A549 (cell line): ENCODE measurements around the gene SLC9A1. TPM values are rescaled to one million over a fixed set of nuclear protein-coding genes. Genes with fewer than 3 reads are reported as not detected.

Experiments
- ATAC-seq, 2 experiments: fragments of 200-7000 bp in 1 of 2; fragments of >200 bp in 1 of 2; cut with Nextera tagmentation in 1 of 2; cut with Tn5 transposase in 1 of 2; 3 replicates each; pipeline versions ENCODE4 v1.8.0 to v1.9.1; 2018 to 2020; ENCODE audit warnings: mild to moderate bottlenecking in 1 of 2, moderate library complexity in 1 of 2
- CTCF ChIA-PET: fragments of 300-600 bp; sonication (Branson Sonifier 250); formaldehyde crosslinking; extraction: SDS; loops from one replicate; lab custom pipeline; 2021; ENCODE audit warnings: antibody characterized with exemption, inconsistent platforms; lab: Yijun Ruan, JAX
- POLR2A ChIA-PET: fragments of 350-600 bp; formaldehyde crosslinking; extraction: SDS; loops from one replicate; lab custom pipeline; 2021; ENCODE audit warnings: antibody characterized with exemption, inconsistent platforms; lab: Yijun Ruan, JAX
- DNase-seq, 2 experiments: peaks; one replicate each; pipeline versions ENCODE4 v3.0.0 to v3.0.0-alpha.2; 2011 to 2016; ENCODE audit warnings: low read depth in 1 of 2, low spot score in 1 of 2
- FAIRE-seq: peaks from 2 replicates; lab custom pipeline; 2011; peaks lifted over from hg19 to GRCh38; lab: Jason Lieb, UNC
- H3K27ac ChIP-seq, 2 experiments: fragments of >200 bp; sonication (Bioruptor Twin); formaldehyde crosslinking; 3 replicates each; pipeline ENCODE4 v1.5.1; 2016 to 2017
- H3K4me1 ChIP-seq: fragments of >200 bp; sonication (Bioruptor Twin); formaldehyde crosslinking; 3 replicates; pipeline ENCODE4 v1.6.1; 2016
- H3K4me2 ChIP-seq: fragments of >200 bp; sonication (Bioruptor Twin); formaldehyde crosslinking; 3 replicates; pipeline ENCODE4 v1.6.1; 2016
- H3K4me3 ChIP-seq: fragments of >200 bp; sonication (Bioruptor Twin); formaldehyde crosslinking; 3 replicates; pipeline ENCODE4 v1.5.1; 2016
- H3K9me3 ChIP-seq: fragments of >200 bp; sonication (Bioruptor Twin); formaldehyde crosslinking; 3 replicates; pipeline ENCODE4 v1.6.1; 2016
- BHLHE40 ChIP-seq: IDR thresholded peaks from 2 replicates; pipeline ENCODE4 v1.6.1; 2012; ENCODE audit warnings: low read depth, low read length, inconsistent platforms
- CHD4 ChIP-seq: fragments of 200-600 bp; sonication (generic); IDR thresholded peaks from 2 replicates; pipeline ENCODE4 v1.6.1; 2016; ENCODE audit warnings: antibody characterized with exemption, mild to moderate bottlenecking, borderline replicate concordance
- EHF ChIP-seq: fragments of 250-450 bp; sonication (Bioruptor Pico); IDR thresholded peaks from 2 replicates; pipeline ENCODE4 v1.5.0; 2020; ENCODE audit warnings: mild to moderate bottlenecking
- FOSB ChIP-seq: fragments of 250-450 bp; sonication (Bioruptor Pico); IDR thresholded peaks from 2 replicates; pipeline ENCODE4 v1.5.0; 2020; ENCODE audit warnings: mild to moderate bottlenecking, moderate library complexity
- GATA3 ChIP-seq: IDR thresholded peaks from 2 replicates; pipeline ENCODE4 v1.6.1; 2012; ENCODE audit warnings: borderline replicate concordance
- HES2 ChIP-seq: fragments of >200 bp; sonication (Bioruptor Twin); formaldehyde crosslinking; IDR thresholded peaks from 2 replicates; pipeline ENCODE4 v1.6.1; 2016
- HEYL ChIP-seq: fragments of 250-450 bp; sonication (Bioruptor Pico); IDR thresholded peaks from 2 replicates; pipeline ENCODE4 v1.8.0; 2021; ENCODE audit warnings: mild to moderate bottlenecking, moderate library complexity
- HMGXB4 ChIP-seq: fragments of 250-450 bp; sonication (Bioruptor Pico); IDR thresholded peaks from 2 replicates; pipeline ENCODE4 v1.5.0; 2021; ENCODE audit warnings: mild to moderate bottlenecking, moderate library complexity, borderline replicate concordance
- HOXB13 ChIP-seq: fragments of 250-450 bp; sonication (Bioruptor Pico); IDR thresholded peaks from 2 replicates; pipeline ENCODE4 v1.5.0; 2020; ENCODE audit warnings: low read depth, mild to moderate bottlenecking, moderate library complexity
- HOXB5 ChIP-seq: fragments of 250-450 bp; sonication (Bioruptor Pico); IDR thresholded peaks from 2 replicates; pipeline ENCODE4 v1.5.0; 2020; ENCODE audit warnings: mild to moderate bottlenecking, moderate library complexity
- JUNB ChIP-seq: fragments of >200 bp; sonication (Bioruptor Twin); formaldehyde crosslinking; IDR thresholded peaks from 2 replicates; pipeline ENCODE4 v1.6.1; 2016
- MAFK ChIP-seq: fragments of 450-650 bp; IDR thresholded peaks from 2 replicates; pipeline ENCODE4 v1.6.1; 2014; ENCODE audit not compliant: partially characterized antibody
- MAX ChIP-seq: IDR thresholded peaks from 2 replicates; pipeline ENCODE4 v1.6.1; 2012
- NFE2L2 ChIP-seq: fragments of 150-350 bp; conservative IDR thresholded peaks from 2 replicates; pipeline ENCODE4 v1.6.1; 2014; ENCODE audit warnings: low read length
- NR3C1 ChIP-seq: fragments of >200 bp; sonication (Bioruptor Twin); formaldehyde crosslinking; IDR thresholded peaks from 3 replicates; pipeline ENCODE4 v1.6.1; 2017
- POLR2A ChIP-seq: IDR thresholded peaks from 2 replicates; pipeline ENCODE4 v1.6.1; 2012; ENCODE audit warnings: mild to moderate bottlenecking, low read length
- POLR2AphosphoS2 ChIP-seq: conservative IDR thresholded peaks from 2 replicates; pipeline ENCODE4 v1.6.1; 2012; ENCODE audit warnings: low read length, improper control_type of control experiment, inconsistent platforms
- RAD21 ChIP-seq, 2 experiments: fragments of >200 bp in 1 of 2; sonication (Bioruptor Twin) in 1 of 2; formaldehyde crosslinking in 1 of 2; IDR thresholded peaks in 1 of 2; conservative IDR thresholded peaks in 1 of 2; 2 replicates in 1 of 2; 3 replicates in 1 of 2; pipeline ENCODE4 v1.6.1; 2012 to 2018; ENCODE audit warnings: inconsistent platforms in 1 of 2
- REST ChIP-seq: fragments of 200-600 bp; sonication (generic); IDR thresholded peaks from 2 replicates; pipeline ENCODE4 v1.6.1; 2016; ENCODE audit warnings: antibody characterized with exemption, mild to moderate bottlenecking, moderate library complexity
- RFX5 ChIP-seq: fragments of 450-650 bp; IDR thresholded peaks from 2 replicates; pipeline ENCODE4 v1.7.1; 2014; ENCODE audit warnings: antibody characterized with exemption, mild to moderate bottlenecking, moderate library complexity
- SMC3 ChIP-seq: fragments of >200 bp; sonication (Bioruptor Twin); formaldehyde crosslinking; IDR thresholded peaks from 3 replicates; pipeline ENCODE4 v1.6.1; 2018; ENCODE audit warnings: inconsistent platforms
- SREBF2 ChIP-seq: fragments of 450-650 bp; IDR thresholded peaks from 2 replicates; pipeline ENCODE4 v1.6.1; 2014; ENCODE audit warnings: mild to moderate bottlenecking, moderate library complexity
- TFCP2L1 ChIP-seq: fragments of 250-450 bp; sonication (Bioruptor Pico); IDR thresholded peaks from 2 replicates; pipeline ENCODE4 v1.5.0; 2021; ENCODE audit warnings: mild to moderate bottlenecking
- ZFP36 ChIP-seq: fragments of 450-650 bp; IDR thresholded peaks from 2 replicates; pipeline ENCODE4 v1.6.1; 2014; ENCODE audit warnings: borderline replicate concordance; ENCODE audit not compliant: partially characterized antibody
- WGBS: methylation state at CpG from one replicate; pipeline ENCODE4 v1.1.6; 2017; ENCODE audit errors: missing lambda C conversion rate; 5-methylcytosine and 5-hydroxymethylcytosine counted together
- polyA plus RNA-seq, 4 experiments: library from polyadenylated mRNA; depleted of rRNA in 3 of 4; stranded (reverse); fragments of >200 nt; fragmentation: RNase III in 1 of 4; extraction: RNeasy Plus Mini Kit Qiagen cat#74134 plus additional on column Dnase treatment in 1 of 4; gene quantifications; 2 replicates in 3 of 4; 3 replicates in 1 of 4; pipeline ENCODE4 v1.2.3, GENCODE V29; 2011 to 2017
- TF ChIP-seq, protein P1 (sequence below): fragments of >200 bp; sonication (Bioruptor Twin); formaldehyde crosslinking; IDR thresholded peaks from 3 replicates; pipeline ENCODE4 v1.6.1; 2016
- TF ChIP-seq, protein P2 (sequence below): fragments of 150-350 bp; IDR thresholded peaks from 2 replicates; pipeline ENCODE4 v1.6.1; 2014; ENCODE audit warnings: low read depth, mild to moderate bottlenecking, low read length
- TF ChIP-seq, protein P3 (sequence below): fragments of 250-450 bp; sonication (Bioruptor Pico); IDR thresholded peaks from 2 replicates; pipeline ENCODE4 v1.5.0; 2020; ENCODE audit warnings: low read depth, mild to moderate bottlenecking, moderate library complexity
- TF ChIP-seq, protein P4 (sequence below): fragments of >200 bp; sonication (Bioruptor Twin); formaldehyde crosslinking; IDR thresholded peaks from 3 replicates; pipeline ENCODE4 v1.5.1; 2016

SLC9A1 gene
- polyA plus RNA-seq, 2 of the 4 experiments (the other 2 are of a cell fraction), result 7.4 to 8.0 TPM

DNA sequence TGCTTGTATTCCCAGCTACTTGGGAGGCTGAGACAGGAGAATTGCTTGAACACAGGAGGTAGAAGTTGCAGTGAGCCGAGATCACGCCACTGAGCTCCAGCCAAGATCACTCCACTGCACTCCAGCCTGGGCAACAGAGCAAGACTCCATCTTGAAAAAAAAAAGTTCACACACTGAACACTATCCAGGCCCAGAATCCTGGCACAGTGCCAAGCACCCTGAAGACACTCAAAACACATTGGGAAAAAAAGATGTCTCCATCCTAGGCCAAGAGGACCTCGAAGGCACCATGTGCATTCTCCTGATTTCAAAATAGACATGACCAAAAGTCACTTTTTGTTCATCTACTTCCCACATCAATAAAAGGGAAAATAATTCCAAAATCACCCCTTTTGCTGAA is 38.7 kb downstream of the SLC9A1 start:
- 85% methylated on average over 3 of the region's 3 CpGs for WGBS
- H3K9me3 ChIP-seq, result no peaks in the 10 kb centered on the region
- ChIA-PET POLR2A (no interaction called here), CTCF (interaction anchor here (1.3 to 3.6 kb wide), 4 partner anchors 14 to 168 kb away, joined by 3 to 18 read pairs (median 8); no protein-coding TSS in a partner anchor)
- no peak overlapping the region for H3K4me2 ChIP-seq
- DNase-seq (no peak), FAIRE-seq (no peak), ATAC-seq (no peak)
- peaks cover 31% of the 10 kb centered on the region for H3K4me1 ChIP-seq
- TF ChIP-seq RFX5 (no peak), HEYL (no peak), MAFK (no peak), POLR2A (no peak), HES2 (no peak), SMC3 (no peak), HOXB13 (CRISPR knock-in tag) (no peak), REST (no peak)
- TF ChIP-seq, protein P1, sequence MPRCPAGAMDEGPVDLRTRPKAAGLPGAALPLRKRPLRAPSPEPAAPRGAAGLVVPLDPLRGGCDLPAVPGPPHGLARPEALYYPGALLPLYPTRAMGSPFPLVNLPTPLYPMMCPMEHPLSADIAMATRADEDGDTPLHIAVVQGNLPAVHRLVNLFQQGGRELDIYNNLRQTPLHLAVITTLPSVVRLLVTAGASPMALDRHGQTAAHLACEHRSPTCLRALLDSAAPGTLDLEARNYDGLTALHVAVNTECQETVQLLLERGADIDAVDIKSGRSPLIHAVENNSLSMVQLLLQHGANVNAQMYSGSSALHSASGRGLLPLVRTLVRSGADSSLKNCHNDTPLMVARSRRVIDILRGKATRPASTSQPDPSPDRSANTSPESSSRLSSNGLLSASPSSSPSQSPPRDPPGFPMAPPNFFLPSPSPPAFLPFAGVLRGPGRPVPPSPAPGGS, result no peak
- TF ChIP-seq, protein P2, sequence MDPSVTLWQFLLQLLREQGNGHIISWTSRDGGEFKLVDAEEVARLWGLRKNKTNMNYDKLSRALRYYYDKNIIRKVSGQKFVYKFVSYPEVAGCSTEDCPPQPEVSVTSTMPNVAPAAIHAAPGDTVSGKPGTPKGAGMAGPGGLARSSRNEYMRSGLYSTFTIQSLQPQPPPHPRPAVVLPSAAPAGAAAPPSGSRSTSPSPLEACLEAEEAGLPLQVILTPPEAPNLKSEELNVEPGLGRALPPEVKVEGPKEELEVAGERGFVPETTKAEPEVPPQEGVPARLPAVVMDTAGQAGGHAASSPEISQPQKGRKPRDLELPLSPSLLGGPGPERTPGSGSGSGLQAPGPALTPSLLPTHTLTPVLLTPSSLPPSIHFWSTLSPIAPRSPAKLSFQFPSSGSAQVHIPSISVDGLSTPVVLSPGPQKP, result no peak
- no peak overlapping the region for H3K27ac ChIP-seq
- no peak overlapping the region for H3K4me3 ChIP-seq

GRCh38 chr1:27114546-27114945 is 40.4 kb downstream of the SLC9A1 start:
- no peak for ATAC-seq
- 88% methylated on average over 5 of the region's 5 CpGs for WGBS
- POLR2A ChIA-PET, result no interaction called here
- Histone ChIP-seq H3K4me2 (no peak overlapping the region), H3K9me3 (no peaks in the 10 kb centered on the region), H3K27ac (no peak overlapping the region), H3K4me3 (no peak overlapping the region), H3K4me1 (peaks cover 34% of the 10 kb centered on the region)
- TF ChIP-seq JUNB (no peak), GATA3 (no peak), MAX (no peak), EHF (CRISPR knock-in tag) (no peak), BHLHE40 (no peak), HOXB5 (CRISPR knock-in tag) (no peak), HMGXB4 (CRISPR knock-in tag) (no peak), TFCP2L1 (CRISPR knock-in tag) (no peak), POLR2AphosphoS2 (no peak), ZFP36 (no peak), SREBF2 (no peak), RAD21 (conservative IDR thresholded peaks at IDR 0.05 in 1 of 2, IDR thresholded peaks at IDR 0.05 in 1 of 2) (no peak), NFE2L2 (no peak), NR3C1 (no peak), CHD4 (no peak), SMC3 (no peak), FOSB (CRISPR knock-in tag) (no peak)
- TF ChIP-seq, protein P3, sequence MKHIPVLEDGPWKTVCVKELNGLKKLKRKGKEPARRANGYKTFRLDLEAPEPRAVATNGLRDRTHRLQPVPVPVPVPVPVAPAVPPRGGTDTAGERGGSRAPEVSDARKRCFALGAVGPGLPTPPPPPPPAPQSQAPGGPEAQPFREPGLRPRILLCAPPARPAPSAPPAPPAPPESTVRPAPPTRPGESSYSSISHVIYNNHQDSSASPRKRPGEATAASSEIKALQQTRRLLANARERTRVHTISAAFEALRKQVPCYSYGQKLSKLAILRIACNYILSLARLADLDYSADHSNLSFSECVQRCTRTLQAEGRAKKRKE (CRISPR knock-in tag), result no peak
- TF ChIP-seq, protein P4, sequence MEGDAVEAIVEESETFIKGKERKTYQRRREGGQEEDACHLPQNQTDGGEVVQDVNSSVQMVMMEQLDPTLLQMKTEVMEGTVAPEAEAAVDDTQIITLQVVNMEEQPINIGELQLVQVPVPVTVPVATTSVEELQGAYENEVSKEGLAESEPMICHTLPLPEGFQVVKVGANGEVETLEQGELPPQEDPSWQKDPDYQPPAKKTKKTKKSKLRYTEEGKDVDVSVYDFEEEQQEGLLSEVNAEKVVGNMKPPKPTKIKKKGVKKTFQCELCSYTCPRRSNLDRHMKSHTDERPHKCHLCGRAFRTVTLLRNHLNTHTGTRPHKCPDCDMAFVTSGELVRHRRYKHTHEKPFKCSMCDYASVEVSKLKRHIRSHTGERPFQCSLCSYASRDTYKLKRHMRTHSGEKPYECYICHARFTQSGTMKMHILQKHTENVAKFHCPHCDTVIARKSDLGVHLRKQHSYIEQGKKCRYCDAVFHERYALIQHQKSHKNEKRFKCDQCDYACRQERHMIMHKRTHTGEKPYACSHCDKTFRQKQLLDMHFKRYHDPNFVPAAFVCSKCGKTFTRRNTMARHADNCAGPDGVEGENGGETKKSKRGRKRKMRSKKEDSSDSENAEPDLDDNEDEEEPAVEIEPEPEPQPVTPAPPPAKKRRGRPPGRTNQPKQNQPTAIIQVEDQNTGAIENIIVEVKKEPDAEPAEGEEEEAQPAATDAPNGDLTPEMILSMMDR, result no peak
- CTCF ChIA-PET, result interaction anchor here (0.7 to 3.6 kb wide), 5 partner anchors 12 to 97 kb away, joined by 3 to 18 read pairs (median 10); no protein-coding TSS in a partner anchor
- DNase-seq, result no peak
- FAIRE-seq, result no peak
